Trophoblast cell (in vitro differentiated cells and primary cell): ENCODE measurements around the gene CTCF.
A peak's percentile ranks its signal among the peaks of the same experiment; 100 is the strongest.

Experiments
- DNase-seq, 2 donors: peaks; one replicate each; pipeline ENCODE4 v3.0.0-alpha.2; 2016
- H2AFZ ChIP-seq: 2 replicates; pipeline ENCODE4 v1.6.1; 2013; ENCODE audit warnings: low read length, moderate library complexity, mild to moderate bottlenecking; ENCODE audit not compliant: insufficient read depth, poor library complexity
- H2AK5ac ChIP-seq: 2 replicates; pipeline ENCODE4 v1.6.1; 2013; ENCODE audit warnings: mild to moderate bottlenecking, low read length
- H2BK120ac ChIP-seq: 2 replicates; pipeline ENCODE4 v1.6.1; 2013; ENCODE audit warnings: low read length, mild to moderate bottlenecking, moderate library complexity; ENCODE audit not compliant: insufficient read depth, poor library complexity
- H2BK12ac ChIP-seq: 2 replicates; pipeline ENCODE4 v1.6.1; 2013; ENCODE audit warnings: mild to moderate bottlenecking, low read length, moderate library complexity
- H2BK5ac ChIP-seq: 2 replicates; pipeline ENCODE4 v1.6.1; 2013; ENCODE audit warnings: low read length, low read depth, moderate library complexity, mild to moderate bottlenecking; ENCODE audit not compliant: poor library complexity
- H3K14ac ChIP-seq: 2 replicates; pipeline ENCODE4 v1.6.1; 2013; ENCODE audit warnings: mild to moderate bottlenecking, low read length
- H3K18ac ChIP-seq: 2 replicates; pipeline ENCODE4 v1.6.1; 2013; ENCODE audit warnings: mild to moderate bottlenecking, low read length
- H3K23ac ChIP-seq: 2 replicates; pipeline ENCODE4 v1.6.1; 2013; ENCODE audit warnings: low read length
- H3K27ac ChIP-seq: 2 replicates; pipeline ENCODE4 v1.5.1; 2013; ENCODE audit warnings: low read depth, mild to moderate bottlenecking, inconsistent platforms, low read length, moderate library complexity
- H3K27me3 ChIP-seq: 2 replicates; pipeline ENCODE4 v1.6.1; 2013; ENCODE audit warnings: inconsistent platforms, mild to moderate bottlenecking, low read length, moderate library complexity; ENCODE audit not compliant: insufficient read depth
- H3K36me3 ChIP-seq, 2 experiments: 1 replicate in 1 of 2; 2 replicates in 1 of 2; pipeline ENCODE4 v1.6.1; 2013; ENCODE audit warnings: low read length in 2 of 2, mild to moderate bottlenecking in 2 of 2, moderate library complexity in 1 of 2; ENCODE audit not compliant: insufficient read depth in 2 of 2, control insufficient read depth in 1 of 2
- H3K4ac ChIP-seq: 2 replicates; pipeline ENCODE4 v1.6.1; 2013; ENCODE audit warnings: low read depth, mild to moderate bottlenecking, low read length, moderate library complexity
- H3K4me1 ChIP-seq, 2 experiments: 1 replicate in 1 of 2; 2 replicates in 1 of 2; pipeline ENCODE4 v1.6.1; 2013; ENCODE audit warnings: low read length in 2 of 2, mild to moderate bottlenecking in 2 of 2, moderate library complexity in 1 of 2; ENCODE audit not compliant: insufficient read depth in 2 of 2, control insufficient read depth in 1 of 2
- H3K4me2 ChIP-seq: 2 replicates; pipeline ENCODE4 v1.6.1; 2013; ENCODE audit warnings: inconsistent platforms, mild to moderate bottlenecking, low read length, moderate library complexity
- H3K4me3 ChIP-seq: 2 replicates; pipeline ENCODE4 v1.5.1; 2013; ENCODE audit warnings: mild to moderate bottlenecking, low read depth, low read length, inconsistent platforms
- H3K79me1 ChIP-seq: one replicate; pipeline ENCODE4 v1.6.1; 2013; ENCODE audit warnings: low read length
- H3K79me2 ChIP-seq: 2 replicates; pipeline ENCODE4 v1.6.1; 2013; ENCODE audit warnings: low read length, mild to moderate bottlenecking; ENCODE audit not compliant: control insufficient read depth, insufficient read depth, poor library complexity
- H3K9ac ChIP-seq: 2 replicates; pipeline ENCODE4 v1.6.1; 2013; ENCODE audit warnings: mild to moderate bottlenecking, low read length
- H3K9me3 ChIP-seq: 2 replicates; pipeline ENCODE4 v1.6.1; 2013; ENCODE audit warnings: low read depth, mild to moderate bottlenecking, control low read depth, inconsistent platforms, low read length; ENCODE audit not compliant: insufficient read depth
- H4K12ac ChIP-seq: 2 replicates; pipeline ENCODE4 v1.6.1; 2013; ENCODE audit warnings: low read depth, mild to moderate bottlenecking, low read length, moderate library complexity
- H4K8ac ChIP-seq: 2 replicates; pipeline ENCODE4 v1.6.1; 2013; ENCODE audit warnings: low read depth, mild to moderate bottlenecking, low read length, moderate library complexity
- H4K91ac ChIP-seq: one replicate; pipeline ENCODE4 v1.6.1; 2013; ENCODE audit warnings: low read depth, mild to moderate bottlenecking, low read length, moderate library complexity
- WGBS: extraction: QIAGEN DNeasy Blood & Tissue Kit; methylation state at CpG from one replicate; pipeline ENCODE4 v1.1.7; 2013; ENCODE audit warnings: missing lambda C conversion rate; ENCODE audit not compliant: insufficient read length, insufficient coverage; ENCODE audit errors: extremely low coverage; 5-methylcytosine and 5-hydroxymethylcytosine counted together

CTCF gene

GRCh38 chr16:67675579-67675935 lies 113.2 kb downstream of the CTCF start:
- peak overlapping the region; percentile 90 for H2AK5ac ChIP-seq

GRCh38 chr16:67675999-67676398 lies 113.7 kb downstream of the CTCF start:
- peaks cover 4% of the 10 kb centered on the region for H3K79me1 ChIP-seq
- no peaks in the 10 kb centered on the region for H3K79me2 ChIP-seq
- peak overlapping the region; percentile 26 for H2BK120ac ChIP-seq
- no peak overlapping the region for H4K8ac ChIP-seq
- H4K12ac ChIP-seq: no peak overlapping the region
- no peak overlapping the region for H3K4ac ChIP-seq
- no peak overlapping the region for H2AFZ ChIP-seq
- H4K91ac ChIP-seq: peak overlapping the region; percentile 12
- H2BK12ac ChIP-seq: peak overlapping the region; percentile 68
- H2AK5ac ChIP-seq: peak overlapping the region; percentile 90
- no peak overlapping the region for H3K27ac ChIP-seq
- H3K36me3 ChIP-seq: peaks cover 16 to 23% of the 10 kb centered on the region in 2 experiments
- peaks cover 11 to 14% of the 10 kb centered on the region in 2 experiments for H3K4me1 ChIP-seq
- peak overlapping the region; percentile 58 for H3K18ac ChIP-seq
- H3K9me3 ChIP-seq: no peaks in the 10 kb centered on the region
- H3K27me3 ChIP-seq: no peaks in the 10 kb centered on the region
- H3K4me3 ChIP-seq: no peak overlapping the region
- WGBS: no CpG with 5 or more reads among the region's 7 CpGs
- no peak overlapping the region for H3K23ac ChIP-seq
- no peak overlapping the region for H3K9ac ChIP-seq
- no peak for DNase-seq
- no peak overlapping the region for H3K14ac ChIP-seq
- H3K4me2 ChIP-seq: no peak overlapping the region
- no peak overlapping the region for H2BK5ac ChIP-seq

More at GRCh38 chr16:67675579-67675935, 113.2 kb downstream of the CTCF start:
- H3K18ac ChIP-seq: peak overlapping the region; percentile 58
- H3K4ac ChIP-seq: no peak overlapping the region
- peaks cover 11 to 14% of the 10 kb centered on the region in 2 experiments for H3K4me1 ChIP-seq
- H2BK120ac ChIP-seq: peak overlapping the region; percentile 26
- H4K8ac ChIP-seq: no peak overlapping the region
- H3K79me2 ChIP-seq: no peaks in the 10 kb centered on the region
- no peak overlapping the region for H2AFZ ChIP-seq
- no peaks in the 10 kb centered on the region for H3K9me3 ChIP-seq
- DNase-seq: peak; percentile 69 to 81
- H3K79me1 ChIP-seq: peaks cover 4% of the 10 kb centered on the region
- H3K9ac ChIP-seq: no peak overlapping the region
- H3K4me3 ChIP-seq: no peak overlapping the region
- H3K14ac ChIP-seq: no peak overlapping the region
- peak overlapping the region; percentile 68 for H2BK12ac ChIP-seq
- no peak overlapping the region for H3K23ac ChIP-seq
- no peak overlapping the region for H3K27ac ChIP-seq
- H4K12ac ChIP-seq: no peak overlapping the region
- no peak overlapping the region for H2BK5ac ChIP-seq
- H4K91ac ChIP-seq: peak overlapping the region; percentile 12
- no peak overlapping the region for H3K4me2 ChIP-seq
- no CpG with 5 or more reads among the region's 17 CpGs for WGBS
- no peaks in the 10 kb centered on the region for H3K27me3 ChIP-seq
- H3K36me3 ChIP-seq: peaks cover 13 to 22% of the 10 kb centered on the region in 2 experiments

- Histone ChIP-seq H3K9ac (no peak overlapping the region), H2BK120ac (no peak overlapping the region), H3K9me3 (no peaks in the 10 kb centered on the region), H4K12ac (no peak overlapping the region), H2AK5ac (no peak overlapping the region), H3K14ac (no peak overlapping the region), H3K4me1 (peaks cover 11 to 14% of the 10 kb centered on the region in 2 experiments), H3K79me2 (no peaks in the 10 kb centered on the region), H2BK12ac (no peak overlapping the region), H3K23ac (no peak overlapping the region), H3K79me1 (peaks cover 4% of the 10 kb centered on the region), H3K27ac (peak overlapping the region; percentile 32), H2AFZ (no peak overlapping the region), H3K4ac (no peak overlapping the region), H3K4me3 (no peak overlapping the region), H3K27me3 (no peaks in the 10 kb centered on the region), H3K36me3 (peaks cover 16 to 24% of the 10 kb centered on the region in 2 experiments), H3K18ac (no peak overlapping the region), H4K91ac (no peak overlapping the region), H3K4me2 (no peak overlapping the region), H4K8ac (no peak overlapping the region), H2BK5ac (no peak overlapping the region)
- no CpG with 5 or more reads among the region's 4 CpGs for WGBS
- peak; percentile 80 to 93 for DNase-seq
These were observed 114.2 kb downstream of the CTCF start for GRCh38 chr16:67676516-67676915.

- Histone ChIP-seq H3K14ac (no peak overlapping the region), H2BK120ac (peak overlapping the region; percentile 74), H2BK12ac (no peak overlapping the region), H3K27me3 (no peaks in the 10 kb centered on the region), H2BK5ac (no peak overlapping the region), H3K27ac (peak overlapping the region; percentile 32), H4K8ac (no peak overlapping the region), H3K79me1 (peaks cover 4% of the 10 kb centered on the region), H2AK5ac (no peak overlapping the region), H3K4me1 (peaks cover 11 to 14% of the 10 kb centered on the region in 2 experiments), H3K4me3 (no peak overlapping the region), H4K12ac (no peak overlapping the region), H3K4ac (no peak overlapping the region), H3K9ac (no peak overlapping the region), H3K4me2 (no peak overlapping the region), H3K18ac (no peak overlapping the region), H3K9me3 (no peaks in the 10 kb centered on the region), H3K23ac (no peak overlapping the region), H3K79me2 (no peaks in the 10 kb centered on the region), H3K36me3 (peaks cover 16 to 24% of the 10 kb centered on the region in 2 experiments), H4K91ac (peak overlapping the region; percentile 70), H2AFZ (no peak overlapping the region)
- WGBS: no CpG with 5 or more reads among the region's 8 CpGs
- DNase-seq: no peak
These were observed 114.6 kb downstream of the CTCF start for GRCh38 chr16:67676939-67677338.
